ENCODE measurements around the gene INPP4A.

The INPP4A gene

DNA sequence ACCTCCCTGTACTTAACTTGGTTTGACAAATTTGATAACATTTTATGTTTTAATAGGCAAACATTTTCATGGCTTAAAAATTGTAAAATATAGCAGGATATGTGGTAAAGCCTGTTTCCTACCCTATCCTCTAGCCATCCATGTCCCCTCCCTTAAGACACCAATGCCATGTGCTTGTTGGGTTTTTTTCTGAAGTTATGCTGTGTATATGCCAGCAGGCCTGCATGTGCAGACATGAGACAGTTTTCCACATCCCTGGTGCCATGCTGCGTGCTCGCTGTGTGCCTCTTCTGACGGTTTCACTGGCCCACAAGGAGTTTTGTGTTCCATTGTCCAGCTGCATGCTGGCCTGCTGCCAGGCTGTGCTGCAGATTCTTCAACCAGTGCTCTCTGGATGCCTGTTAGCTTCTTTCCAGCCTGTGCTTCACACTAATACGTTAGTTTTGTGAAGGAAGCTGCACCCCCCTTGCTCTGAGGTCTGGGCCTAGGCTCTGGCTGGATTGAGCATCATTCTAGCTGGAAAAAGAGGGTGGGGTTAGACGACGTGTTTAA lies 16.9 kb downstream of the INPP4A start:
- DNase-seq = peak; percentile 28

DNA sequence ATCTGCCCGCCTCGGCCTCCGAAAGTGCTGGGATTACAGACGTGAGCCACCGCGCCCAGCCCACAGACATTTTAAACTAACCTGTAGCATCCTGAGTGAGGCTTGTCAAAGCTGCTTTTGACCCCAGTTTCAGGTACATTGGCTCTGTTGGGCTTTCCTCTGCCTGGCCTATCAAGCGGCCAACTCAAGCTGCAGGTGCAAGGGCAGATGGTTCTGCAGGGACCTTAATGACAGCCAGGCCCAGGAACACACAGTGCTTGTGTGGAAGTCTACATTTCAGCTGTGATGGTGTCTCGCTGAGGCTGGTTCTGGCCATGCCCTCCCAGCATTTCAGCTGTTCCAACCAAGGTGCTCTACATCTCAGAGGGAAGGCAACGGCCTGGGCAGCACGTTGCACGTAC lies 18.4 kb downstream of the INPP4A start:
- no peak for DNase-seq

DNA sequence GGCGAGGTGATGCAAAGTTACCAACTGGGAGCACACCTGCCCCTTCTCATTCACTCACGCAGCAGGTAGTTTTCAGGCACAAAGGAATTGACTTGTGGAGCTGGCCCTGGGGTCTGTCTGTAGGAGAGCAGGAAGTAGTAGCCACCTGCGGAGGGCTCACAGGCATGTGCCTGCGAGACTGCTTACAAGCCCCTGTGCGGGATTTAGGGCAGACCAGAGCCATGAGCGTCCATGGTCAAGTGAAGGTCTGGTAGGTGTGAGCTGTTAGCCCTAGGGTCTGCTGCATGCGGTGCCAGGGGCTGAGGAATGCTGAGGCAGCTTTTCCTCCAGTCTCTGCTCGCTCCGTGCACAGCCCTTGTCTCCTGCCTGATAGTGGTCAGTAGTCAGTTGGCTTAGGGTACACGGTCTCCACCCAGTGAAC lies 18.9 kb downstream of the INPP4A start:
- no peak for DNase-seq

DNA sequence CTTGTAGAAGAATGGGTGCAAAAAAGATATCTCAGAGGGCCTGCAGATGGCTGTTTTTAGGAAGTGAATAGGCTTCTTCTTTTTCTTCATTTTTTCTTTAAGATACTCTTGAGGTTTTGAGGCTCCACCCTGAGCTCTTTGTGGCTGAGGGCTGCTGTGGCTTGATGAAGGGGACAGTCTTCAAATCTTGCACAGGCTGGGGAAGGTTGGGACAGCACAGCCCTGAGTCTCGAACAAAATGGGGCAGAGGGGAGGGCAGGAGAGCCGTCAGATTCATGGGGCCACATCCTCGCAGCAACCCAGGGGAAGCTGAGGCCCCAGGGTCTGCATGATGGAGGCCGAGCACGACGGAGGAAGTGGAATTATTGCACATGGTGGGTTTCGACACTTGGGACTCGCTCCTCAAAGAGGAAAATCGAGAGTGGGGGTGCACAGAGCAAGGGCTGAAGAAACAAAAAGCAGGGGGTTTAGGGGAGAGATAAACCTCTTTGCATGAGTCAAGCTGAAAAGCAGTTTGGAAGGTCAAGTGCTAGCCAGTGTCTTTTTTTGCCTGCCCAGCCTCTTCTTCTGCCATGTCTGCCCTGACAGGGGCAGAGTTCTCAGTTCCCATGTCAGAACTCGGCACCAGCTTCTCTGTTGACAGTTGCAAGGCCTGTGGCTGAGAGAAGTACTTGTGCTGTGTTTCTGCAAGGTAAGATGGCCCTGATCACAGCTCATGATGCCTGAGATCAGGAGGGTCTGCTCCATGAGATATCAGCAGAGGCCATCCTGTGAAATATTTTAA lies 19.5 kb downstream of the INPP4A start:
- no peak for DNase-seq

DNA sequence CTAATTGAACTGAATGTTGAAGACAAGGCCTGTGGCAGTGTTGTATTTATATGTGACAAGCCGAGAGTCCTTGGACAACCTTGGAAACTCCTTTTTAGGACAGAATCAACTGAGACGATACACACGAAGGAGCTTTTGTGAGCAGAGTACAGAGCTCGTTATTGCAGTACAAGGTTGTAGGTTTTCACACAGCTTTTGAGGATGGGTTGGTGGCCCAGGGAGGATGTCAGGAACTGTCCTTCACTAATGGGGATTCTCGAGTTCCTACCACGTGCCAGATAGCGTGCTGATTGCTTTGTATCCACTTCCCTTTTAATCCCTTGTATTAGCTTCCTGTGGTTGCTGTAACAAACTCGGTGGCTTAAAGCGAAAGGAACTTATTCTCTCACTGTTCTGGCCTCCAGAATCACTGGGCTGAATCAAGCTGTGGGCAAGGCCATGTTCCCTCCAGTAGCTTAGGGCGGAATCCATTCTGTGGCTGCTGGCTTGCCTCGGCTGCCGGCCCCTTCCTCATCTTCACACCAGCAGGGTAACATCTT lies 20.2 kb downstream of the INPP4A start:
- DNase-seq = no peak

DNA sequence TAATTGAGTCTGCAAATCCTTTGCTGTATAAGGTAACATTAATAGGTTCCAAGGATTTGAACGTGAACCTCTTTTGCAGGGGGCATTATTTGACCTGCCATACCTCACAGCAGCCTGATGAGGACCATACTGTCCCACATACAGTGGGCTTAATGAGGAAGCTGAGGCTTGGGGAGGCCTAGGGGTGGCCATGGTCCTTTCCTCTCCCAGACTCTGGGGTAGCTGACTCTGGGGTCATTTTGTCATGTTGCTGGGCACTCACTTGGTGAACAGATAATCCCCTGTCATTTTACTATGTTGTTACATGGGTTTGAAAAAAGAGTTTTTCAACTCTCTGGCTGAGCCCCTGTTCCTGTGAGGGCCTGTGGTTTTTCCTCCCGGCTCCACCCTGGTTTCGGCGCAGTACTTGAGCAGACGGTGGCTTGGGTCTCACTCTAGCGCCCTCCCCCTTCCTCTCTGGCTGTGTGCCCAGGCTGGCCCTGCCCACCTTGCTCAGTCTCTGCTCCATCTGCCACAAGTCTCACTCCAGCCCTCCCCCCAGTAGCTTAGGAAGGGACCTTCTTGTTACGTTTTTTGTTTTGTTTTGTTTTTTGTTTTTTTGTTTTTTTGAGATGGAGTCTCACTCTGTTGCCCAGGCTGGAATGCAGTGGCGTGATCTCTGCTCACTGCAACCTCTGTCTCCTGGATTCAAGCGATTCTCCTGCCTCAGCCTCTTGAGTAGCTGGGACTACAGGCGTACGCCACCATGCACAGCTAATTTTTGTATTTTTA lies 21.0 kb downstream of the INPP4A start:
- DNase-seq = no peak

DNA sequence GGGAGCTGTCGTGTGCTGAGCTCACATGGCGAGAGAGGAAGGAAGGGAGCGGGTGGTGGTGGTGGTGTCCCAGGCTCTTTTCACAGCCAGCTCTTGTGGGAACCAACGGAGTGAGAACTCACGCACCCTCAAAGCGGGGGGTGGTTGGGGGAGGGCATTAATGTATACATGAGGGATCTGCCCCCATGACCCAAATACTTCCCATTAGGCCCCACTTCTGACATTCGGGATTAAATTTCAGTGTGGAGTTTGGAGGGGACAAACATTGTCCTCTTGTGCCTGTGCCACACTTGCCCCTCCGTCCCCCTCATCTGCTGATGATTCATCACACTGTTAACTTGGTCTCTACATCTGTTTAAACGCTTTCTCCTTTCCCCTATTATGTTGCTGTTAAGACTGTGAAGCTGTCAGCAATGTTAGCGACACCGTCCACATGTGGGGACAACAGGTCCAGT lies 22.5 kb downstream of the INPP4A start:
- DNase-seq = no peak

DNA sequence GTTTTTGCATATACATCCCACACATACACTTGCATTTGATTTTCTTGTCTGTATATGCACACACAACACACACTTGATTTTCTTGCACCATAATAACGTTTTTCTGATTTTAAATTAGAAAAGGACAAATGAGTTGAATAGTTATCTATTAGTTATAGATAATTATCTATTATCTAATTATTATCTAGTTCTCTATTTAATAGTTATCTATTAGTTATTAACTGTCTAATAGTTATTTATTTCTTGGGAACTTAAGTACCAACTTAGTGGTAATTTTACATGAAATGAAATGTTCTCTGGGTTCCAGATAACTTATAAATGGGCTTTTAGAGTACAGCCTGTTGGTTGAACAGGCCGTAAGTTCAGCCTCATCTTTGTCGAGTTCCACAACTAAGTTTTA lies 23.0 kb downstream of the INPP4A start:
- no peak for DNase-seq

DNA sequence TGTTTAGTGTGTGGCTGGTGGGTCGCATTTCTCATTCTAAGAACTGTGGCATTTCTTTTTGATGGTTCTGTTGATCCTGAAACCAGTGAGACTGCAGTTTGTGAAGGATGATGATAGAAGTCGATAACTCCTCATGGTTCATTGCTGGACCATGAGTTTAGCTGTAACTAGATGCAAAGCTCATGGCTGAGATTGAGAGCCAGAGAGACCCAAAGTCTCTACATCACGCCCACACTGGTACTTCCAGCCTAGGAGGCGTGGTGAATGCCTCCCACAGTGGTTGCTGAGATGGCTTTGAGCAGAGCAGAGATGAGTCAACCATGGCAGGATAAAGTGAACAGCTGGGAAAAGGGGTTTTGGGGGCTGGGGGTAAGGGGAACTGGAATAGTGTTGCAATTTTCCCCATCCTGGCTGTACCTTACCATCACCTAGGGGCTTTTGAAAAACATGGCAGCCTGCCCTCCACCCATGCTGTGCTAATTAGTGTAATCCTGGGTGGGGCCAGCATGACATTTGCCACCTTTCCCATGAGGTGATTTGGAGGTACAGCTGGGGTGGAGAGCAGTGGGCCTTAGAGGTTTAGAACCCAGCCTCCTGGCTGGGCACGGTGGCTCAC lies 24.1 kb downstream of the INPP4A start:
- no peak for DNase-seq

DNA sequence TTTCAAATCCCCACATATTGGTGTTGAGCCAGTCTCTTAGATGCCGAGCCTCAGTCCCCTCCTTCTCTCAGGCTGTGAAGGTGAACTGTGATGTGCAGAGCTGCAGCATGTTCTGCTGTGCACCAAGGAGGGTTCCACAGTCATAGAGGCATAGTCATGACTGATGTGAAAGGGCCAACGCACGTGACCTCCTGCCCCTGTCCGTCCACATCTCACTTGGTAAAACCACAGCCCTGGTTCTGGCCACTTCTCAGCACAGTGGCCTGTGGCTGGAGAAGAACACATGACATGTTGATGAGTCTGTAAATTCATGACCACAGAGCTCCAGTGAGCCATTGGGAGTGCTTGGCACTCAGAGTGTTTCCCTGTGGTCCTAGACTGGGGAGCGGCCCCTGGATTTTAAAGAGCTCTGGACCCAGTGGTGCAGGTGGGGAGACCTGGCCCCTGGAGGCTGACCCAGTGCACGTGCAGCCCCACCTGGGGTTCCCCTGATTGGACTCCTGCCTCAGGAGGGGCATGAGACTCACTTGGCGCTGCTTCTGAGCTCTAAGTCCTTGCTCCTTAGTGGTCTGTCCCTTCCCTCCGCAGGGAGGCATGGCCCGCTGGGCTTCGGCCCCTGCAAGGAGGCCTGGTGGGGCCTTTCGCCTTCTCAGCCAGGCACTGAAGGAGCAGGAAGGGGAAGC lies 25.3 kb downstream of the INPP4A start:
- no peak for DNase-seq

DNA sequence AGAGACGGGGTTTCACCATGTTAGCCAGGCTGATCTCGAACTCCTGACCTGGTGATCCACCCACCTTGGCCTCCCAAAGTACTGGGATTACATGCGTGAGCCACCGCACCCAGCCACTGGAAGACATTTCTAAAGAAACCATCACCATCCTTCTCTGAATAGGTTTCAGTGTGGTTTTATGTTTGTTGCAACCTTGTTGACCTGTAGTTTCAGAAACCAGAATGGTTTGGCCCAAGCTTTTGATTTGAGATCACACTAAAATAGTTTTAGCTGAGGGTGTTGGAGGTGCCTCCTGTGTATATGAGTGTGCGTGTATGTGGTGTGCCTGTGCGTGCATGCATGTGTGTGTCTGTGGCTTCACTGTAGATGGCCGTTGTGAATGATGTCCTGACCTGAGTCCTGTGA lies 26.2 kb downstream of the INPP4A start:
- DNase-seq = no peak

DNA sequence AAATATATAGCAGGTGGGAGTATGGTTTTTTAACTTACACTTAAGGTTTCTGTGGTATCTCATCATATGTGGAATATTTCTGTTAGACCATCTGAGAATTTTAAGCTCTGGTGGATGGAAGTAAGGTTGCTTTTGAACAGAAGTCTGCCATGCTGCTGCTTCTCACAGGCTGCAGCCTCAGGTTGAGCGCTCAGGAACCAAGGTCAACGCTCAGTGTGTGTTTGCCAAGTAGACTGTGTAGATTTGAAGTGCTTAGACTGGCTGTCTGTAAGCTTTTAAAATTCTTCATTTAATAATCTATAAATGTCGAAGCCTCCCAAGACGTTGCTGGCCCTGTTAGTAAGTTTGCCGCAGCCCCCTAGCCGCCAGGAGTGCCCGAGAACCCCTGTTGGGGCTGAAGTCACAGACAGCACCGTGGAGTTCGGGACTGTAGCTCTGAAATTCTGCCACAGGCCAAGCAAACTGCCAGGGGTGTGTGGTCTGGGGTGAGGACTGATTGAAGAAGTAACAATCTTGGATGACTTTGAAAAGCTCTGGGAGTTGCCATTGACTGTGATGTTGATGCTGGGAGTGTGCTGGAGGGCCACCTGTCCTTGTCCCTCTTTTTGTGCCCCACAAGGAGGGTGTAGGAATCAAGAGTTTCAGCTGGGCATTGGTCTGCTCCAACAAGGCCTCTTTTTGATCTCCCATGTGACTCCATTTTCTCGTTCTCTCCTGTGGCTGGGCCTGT lies 26.9 kb downstream of the INPP4A start:
- DNase-seq = no peak

DNA sequence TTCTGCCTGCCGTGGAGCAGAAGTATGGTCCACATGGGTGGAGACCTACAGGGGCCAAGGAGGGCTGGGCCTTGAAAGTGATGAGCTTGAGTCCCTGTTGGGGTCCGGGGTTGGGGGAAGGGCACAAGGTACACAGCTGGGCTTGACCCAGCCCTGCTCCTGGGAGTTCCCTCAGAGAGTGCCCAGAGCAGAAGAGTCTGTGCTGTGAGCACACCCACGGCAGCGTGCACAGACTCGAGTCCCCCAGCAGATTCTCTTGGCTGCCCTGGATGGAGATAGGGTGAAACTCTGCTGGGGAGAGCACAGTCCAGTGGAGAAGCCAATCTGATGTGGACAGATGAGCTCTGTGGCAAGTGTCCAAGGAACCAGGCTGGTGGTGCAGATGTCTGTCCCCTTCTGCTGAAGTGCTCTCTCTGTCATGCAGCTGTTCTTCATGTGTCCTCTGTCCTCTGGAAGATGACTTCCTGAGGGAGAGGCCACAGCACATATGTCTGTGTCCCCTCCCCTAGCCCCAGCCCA lies 27.5 kb downstream of the INPP4A start:
- DNase-seq = no peak

DNA sequence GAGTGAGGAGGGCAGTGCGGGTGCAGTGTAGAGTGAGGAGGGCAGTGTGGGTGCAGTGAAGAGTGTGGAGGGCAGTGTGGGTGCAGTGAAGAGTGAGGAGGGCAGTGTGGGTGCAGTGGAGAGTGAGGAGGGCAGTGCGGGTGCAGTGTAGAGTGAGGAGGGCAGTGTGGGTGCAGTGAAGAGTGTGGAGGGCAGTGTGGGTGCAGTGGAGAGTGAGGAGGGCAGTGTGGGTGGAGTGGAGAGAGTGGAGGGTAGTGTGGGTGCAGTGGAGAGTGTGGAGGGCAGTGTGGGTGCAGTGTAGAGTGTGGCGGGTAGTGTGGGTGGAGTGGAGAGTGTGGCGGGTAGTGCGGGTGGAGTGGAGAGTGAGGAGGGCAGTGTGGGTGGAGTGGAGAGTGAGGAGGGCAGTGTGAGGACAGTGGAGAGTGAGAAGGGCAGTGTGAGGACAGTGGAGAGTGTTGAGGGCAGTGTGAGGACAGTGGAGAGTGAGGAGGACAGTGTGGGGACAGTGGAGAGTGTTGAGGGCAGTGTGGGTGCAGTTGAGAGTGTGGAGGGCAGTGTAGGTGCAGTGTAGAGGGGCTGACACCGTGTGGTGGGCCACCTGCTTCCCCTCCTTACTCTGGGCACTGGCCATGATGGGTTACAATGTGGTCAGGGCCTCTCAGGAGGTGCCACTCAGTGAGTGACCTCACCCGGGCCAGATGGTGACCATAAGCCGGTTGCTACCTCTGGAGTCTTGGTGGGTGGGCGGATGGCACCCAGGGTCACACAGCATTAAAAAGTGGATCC lies 28.5 kb downstream of the INPP4A start:
- no peak for DNase-seq

DNA sequence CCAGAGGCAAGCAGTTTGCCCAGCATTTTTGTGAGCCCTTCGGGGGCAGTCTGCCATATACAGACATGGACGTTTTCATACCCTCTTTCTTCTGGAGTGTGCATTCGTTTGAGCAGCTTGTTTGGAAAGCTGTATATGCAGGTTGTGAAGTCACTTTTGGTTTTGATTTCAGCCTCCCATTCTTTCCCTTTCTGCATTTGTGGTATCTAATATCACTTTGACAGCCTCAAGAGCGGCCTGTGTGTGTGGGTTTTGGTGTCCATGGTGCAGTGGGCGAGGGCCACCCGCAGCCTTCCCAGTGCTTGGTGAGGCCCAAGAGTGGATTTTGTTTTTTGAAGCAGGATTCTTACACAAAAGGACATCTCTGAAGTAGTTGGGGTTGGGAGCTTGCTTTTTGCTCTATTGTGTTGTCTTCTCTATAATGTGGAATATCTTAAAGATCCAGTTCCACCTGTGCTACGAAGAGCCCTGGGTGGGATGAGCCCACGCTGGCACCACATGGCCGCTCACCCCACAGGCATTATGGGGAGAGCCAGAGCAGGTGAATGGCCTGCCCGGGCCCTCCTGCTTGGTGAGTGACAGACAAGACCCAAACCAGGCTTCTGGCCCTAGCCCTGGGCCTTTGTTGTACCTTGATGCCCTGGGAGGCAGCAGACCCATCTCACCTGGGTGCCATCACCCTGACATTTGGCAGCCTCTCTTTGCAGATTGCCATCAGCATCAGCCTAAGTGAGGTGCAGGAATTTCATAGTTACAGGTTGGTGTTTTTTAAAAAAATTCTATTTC lies 29.5 kb downstream of the INPP4A start:
- DNase-seq = no peak

DNA sequence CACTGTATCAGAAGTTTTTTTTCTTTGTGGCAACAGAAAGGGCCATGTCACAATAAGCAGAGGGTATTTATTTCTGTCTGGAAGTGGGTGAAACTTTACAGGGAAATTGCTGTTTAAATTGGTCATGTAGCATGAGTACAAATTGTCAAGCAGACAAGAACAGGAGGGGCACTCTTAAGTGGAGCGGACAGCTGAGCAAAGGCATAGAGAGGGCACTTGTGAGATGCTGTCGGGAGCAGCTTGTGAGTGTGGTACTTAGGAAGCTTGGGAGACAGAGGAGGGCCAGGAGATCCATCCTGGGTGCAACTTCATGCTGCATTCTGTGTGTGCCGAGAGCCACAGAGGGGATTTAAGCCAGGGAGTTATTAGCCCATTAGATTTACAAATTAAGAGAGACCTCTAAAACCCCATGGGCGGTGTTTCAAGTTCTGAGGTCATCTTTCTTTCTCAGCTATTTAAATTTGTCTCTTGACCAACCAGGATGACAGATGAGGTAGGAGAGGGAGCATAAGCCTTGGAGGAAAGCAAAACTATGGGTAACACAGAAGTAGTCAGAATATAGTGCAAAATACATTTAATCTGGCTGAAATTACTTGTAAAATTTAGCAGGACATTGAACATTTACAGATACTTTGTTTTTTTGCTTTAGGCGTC lies 30.4 kb downstream of the INPP4A start:
- no peak for DNase-seq

DNA sequence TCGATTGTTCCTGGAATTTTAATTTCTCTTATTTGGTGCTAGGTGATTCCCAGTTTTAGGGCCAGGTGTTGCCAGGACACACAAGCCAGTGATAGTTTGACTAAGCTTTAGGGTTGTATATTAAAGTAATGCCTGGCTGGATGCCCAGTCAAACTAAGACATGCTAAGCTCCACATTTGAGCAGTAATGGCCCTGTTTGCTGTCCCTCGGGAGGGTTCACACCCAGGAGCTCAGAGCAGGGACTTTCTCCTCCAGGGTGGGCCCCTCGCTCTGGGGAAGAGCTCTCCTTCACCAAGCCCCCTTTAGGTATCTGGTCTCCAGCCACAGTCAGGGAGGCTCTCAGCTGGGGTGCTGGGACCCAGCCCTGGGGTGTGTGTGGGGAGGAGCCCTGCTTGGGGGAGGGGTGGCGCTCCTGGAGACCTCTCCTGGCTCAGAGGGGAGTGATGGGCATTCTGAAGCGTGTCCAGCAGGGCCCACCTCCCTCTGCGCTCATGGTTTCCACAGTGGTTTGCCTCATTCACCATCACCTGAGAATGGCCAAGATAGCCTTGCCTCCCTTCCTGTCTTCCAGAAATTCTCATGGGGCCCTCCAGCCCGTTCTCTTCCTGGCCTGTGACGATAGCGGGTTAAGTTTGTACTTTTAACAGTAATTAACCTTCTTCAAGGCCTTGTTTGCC lies 31.7 kb downstream of the INPP4A start:
- no peak for DNase-seq

DNA sequence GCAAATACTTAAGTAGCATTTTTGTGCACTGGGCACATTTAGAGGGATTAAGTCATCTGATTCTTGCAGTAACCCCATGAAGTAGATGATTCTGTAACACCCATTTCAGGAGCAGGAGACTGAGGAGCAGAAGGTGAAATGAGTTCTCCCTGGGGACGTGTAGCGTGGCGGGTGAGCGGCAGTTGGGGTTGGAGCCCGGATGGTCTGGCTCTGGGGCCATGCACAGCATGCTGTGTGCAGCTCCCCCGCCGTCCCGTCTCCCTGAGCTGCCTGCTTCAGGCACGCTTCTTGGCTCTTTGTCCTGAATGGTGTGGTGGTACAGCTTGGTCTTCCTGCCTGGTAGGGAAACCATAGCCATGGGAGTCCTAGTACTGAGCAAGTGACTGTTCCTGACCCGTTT lies 32.4 kb downstream of the INPP4A start:
- DNase-seq = no peak

DNA sequence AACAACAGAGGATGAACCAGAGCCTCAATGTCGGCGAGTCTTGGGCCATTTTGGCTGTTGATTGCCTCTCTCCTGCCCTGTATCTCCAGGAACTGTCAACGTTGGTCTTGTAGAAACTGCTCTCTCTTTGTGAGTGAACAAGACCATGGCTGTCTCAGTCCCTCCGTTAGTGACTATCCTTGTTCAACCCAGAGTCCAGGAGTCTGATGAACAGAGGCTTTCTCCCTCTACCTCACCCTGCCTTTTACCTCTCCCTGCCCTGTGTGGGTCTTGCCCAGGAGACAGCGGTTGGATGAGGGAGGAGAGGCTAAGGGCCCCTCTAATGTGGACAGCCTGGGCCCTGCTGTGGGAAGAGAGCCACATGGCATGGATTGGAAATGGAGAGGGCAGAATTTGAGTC lies 32.8 kb downstream of the INPP4A start:
- DNase-seq = no peak

Measured in midbrain (tissue), 1 donor.